K562 (cell line): ENCODE measurements around the gene STX1B. TPM values are rescaled to one million over a fixed set of nuclear protein-coding genes. Genes with fewer than 3 reads are reported as not detected.
A peak's percentile ranks its signal among the peaks of the same experiment; 100 is the strongest.

Experiments
- CREB1 ChIP-seq, 2 experiments: sonication (generic) in 1 of 2; formaldehyde crosslinking in 1 of 2; IDR thresholded peaks; 2 replicates each; pipeline versions ENCODE4 v1.6.1 to v1.8.0; 2012 to 2022; ENCODE audit warnings: inconsistent platforms in 1 of 2, mild to moderate bottlenecking in 1 of 2, missing genetic modification reagents in 1 of 2, moderate library complexity in 1 of 2
- EWSR1 ChIP-seq: fragments of 450-650 bp; IDR thresholded peaks from 2 replicates; pipeline ENCODE4 v1.6.1; 2018; ENCODE audit warnings: borderline replicate concordance, mild to moderate bottlenecking, low read depth, moderate library complexity; ENCODE audit not compliant: partially characterized antibody
- GTF2E2 ChIP-seq: fragments of 200-800 bp; sonication (Bioruptor generic); IDR thresholded peaks from 2 replicates; pipeline ENCODE4 v1.6.1; 2016; ENCODE audit warnings: missing genetic modification characterization, missing compliant biosample characterization
- MYC ChIP-seq, 2 experiments: fragments of 250-450 bp in 1 of 2; sonication (Bioruptor Pico) in 1 of 2; IDR thresholded peaks; 2 replicates each; pipeline versions ENCODE4 v1.5.1 to v1.6.1; 2012 to 2021; ENCODE audit warnings: low read depth in 2 of 2, borderline replicate concordance in 1 of 2, improper control_type of control experiment in 1 of 2, low read length in 1 of 2, mild to moderate bottlenecking in 1 of 2, moderate library complexity in 1 of 2
- NEUROD1 ChIP-seq: fragments of 150-350 bp; IDR thresholded peaks from 2 replicates; pipeline ENCODE4 v1.6.1; 2014; ENCODE audit warnings: borderline replicate concordance, low read length, low read depth; ENCODE audit not compliant: partially characterized antibody
- NFIC ChIP-seq: fragments of 450-650 bp; IDR thresholded peaks from 2 replicates; pipeline ENCODE4 v1.6.1; 2017; ENCODE audit warnings: mild to moderate bottlenecking, inconsistent platforms
- POLR2G ChIP-seq: fragments of 200-400 bp; formaldehyde crosslinking; IDR thresholded peaks from 2 replicates; pipeline ENCODE4 v1.6.1; 2017; ENCODE audit warnings: low read depth, mild to moderate bottlenecking, antibody characterized with exemption, low read length, moderate library complexity
- SIN3A ChIP-seq, 2 experiments: fragments of 150-350 bp in 1 of 2; IDR thresholded peaks; 2 replicates each; pipeline ENCODE4 v1.6.1; 2011 to 2016; ENCODE audit warnings: borderline replicate concordance in 2 of 2, low read depth in 2 of 2, low read length in 2 of 2, mild to moderate bottlenecking in 2 of 2, moderate library complexity in 2 of 2; ENCODE audit not compliant: control insufficient read depth in 1 of 2
- TBP ChIP-seq: optimal IDR thresholded peaks from 2 replicates; pipeline ENCODE3; 2011; ENCODE audit warnings: low read depth, low read length, improper control_type of control experiment
- ZNF766 ChIP-seq: fragments of 200-800 bp; sonication (Bioruptor generic); conservative IDR thresholded peaks from 2 replicates; pipeline ENCODE4 v1.6.1; 2016; ENCODE audit warnings: missing genetic modification characterization, missing compliant biosample characterization
- polyA plus RNA-seq, 8 experiments: library from polyadenylated mRNA; depleted of rRNA in 4 of 8; stranded (reverse) in 5 of 8; unstranded in 3 of 8; fragments of >200 nt; fragmentation: Nextera tagmentation in 2 of 8; fragmentation: Illumina TruSeq in 1 of 8; extraction: Ambion mirVana in 2 of 8; extraction: Trizol in 1 of 8; gene quantifications; 2 replicates each; pipeline versions ENCODE4 v1.2.1 to v1.2.3, GENCODE V29; 2011 to 2014; ENCODE audit warnings: inconsistent platforms in 1 of 8, missing spikeins in 1 of 8
- total RNA-seq, 7 experiments: library from RNA; depleted of rRNA in 6 of 7; stranded (reverse); fragments of >200 nt in 6 of 7; fragmentation: Illumina TruSeq in 2 of 7; extraction: Trizol in 2 of 7; gene quantifications; 2 replicates each; pipeline versions ENCODE4 v1.2.1 to v1.2.3, GENCODE V29; 2011 to 2021; ENCODE audit warnings: low replicate concordance in 1 of 7
- TF ChIP-seq, protein P1 (sequence below): sonication (generic); formaldehyde crosslinking; IDR thresholded peaks from 2 replicates; pipeline ENCODE4 v1.4.0; 2020; ENCODE audit warnings: mild to moderate bottlenecking, missing genetic modification reagents
- TF ChIP-seq, protein P2 (sequence below), 2 experiments: IDR thresholded peaks; 2 replicates each; pipeline ENCODE4 v1.6.1; 2011; ENCODE audit warnings: borderline replicate concordance in 1 of 2, control low read depth in 1 of 2, low read depth in 1 of 2, low read length in 1 of 2, mild to moderate bottlenecking in 1 of 2, mixed read lengths in 1 of 2, moderate library complexity in 1 of 2; ENCODE audit not compliant: insufficient read depth in 1 of 2, insufficient read length in 1 of 2, poor library complexity in 1 of 2, severe bottlenecking in 1 of 2; ENCODE audit errors: extremely low read depth in 1 of 2
- TF ChIP-seq, protein P3 (sequence below): fragments of 450-650 bp; formaldehyde crosslinking; IDR thresholded peaks from 2 replicates; pipeline ENCODE4 v1.4.0; 2020; ENCODE audit warnings: mild to moderate bottlenecking, moderate library complexity
- TF ChIP-seq, protein P4 (sequence below): fragments of 450-650 bp; IDR thresholded peaks from 2 replicates; pipeline ENCODE4 v1.6.1; 2018; ENCODE audit not compliant: partially characterized antibody

STX1B gene
- total and polyA plus RNA-seq, 9 of the 15 experiments (the other 6 are each of a cell fraction or from before 2014, with no cell fraction given): 0.07 to 2.5 (median 0.86) TPM

DNA sequence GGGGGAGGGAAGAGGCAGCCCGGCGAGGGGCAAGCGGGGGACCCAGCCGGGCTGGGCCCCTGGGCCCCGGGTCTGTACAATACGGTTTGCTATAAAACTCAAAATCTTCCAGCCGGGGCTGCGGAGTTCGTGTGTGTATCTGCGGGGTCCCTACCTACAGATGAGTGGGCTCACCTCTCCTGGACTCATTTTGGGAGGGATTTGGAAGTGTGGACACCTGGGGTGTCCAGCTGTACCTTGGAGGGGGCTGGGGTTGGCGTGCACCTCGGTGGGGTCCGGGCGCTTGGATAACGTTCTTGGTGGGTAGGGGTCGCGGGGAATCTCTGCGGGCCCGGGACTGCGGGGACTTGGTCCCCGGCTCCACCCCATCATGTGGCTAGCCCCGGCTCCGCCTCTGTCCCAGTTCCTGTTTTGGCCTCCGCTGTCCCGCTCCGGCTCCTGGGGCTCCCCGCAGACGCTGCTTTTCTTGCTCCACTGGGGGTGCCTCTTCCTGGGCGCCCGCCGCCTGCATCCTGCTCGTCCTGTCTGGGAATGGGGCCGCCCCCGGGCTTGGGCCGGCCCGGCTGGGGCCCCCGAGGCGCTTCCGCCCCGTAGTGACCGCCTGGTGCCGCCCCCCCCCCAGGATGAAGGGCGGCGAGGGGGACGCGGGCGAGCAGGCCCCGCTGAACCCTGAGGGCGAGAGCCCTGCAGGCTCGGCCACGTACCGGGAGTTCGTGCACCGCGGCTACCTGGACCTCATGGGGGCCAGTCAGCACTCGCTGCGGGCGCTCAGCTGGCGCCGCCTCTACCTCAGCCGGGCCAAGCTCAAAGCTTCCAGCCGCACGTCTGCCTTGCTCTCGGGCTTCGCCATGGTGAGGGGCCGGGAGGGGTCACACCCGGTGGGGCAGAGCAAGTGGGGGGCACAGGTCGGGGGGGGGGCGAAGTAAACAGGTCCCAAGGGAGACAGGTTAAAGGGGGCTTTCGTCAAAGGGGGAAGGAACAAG, 61.5 kb downstream of the STX1B start, which contains the start of gene ORAI3 (continued):
- TF ChIP-seq, protein P1, sequence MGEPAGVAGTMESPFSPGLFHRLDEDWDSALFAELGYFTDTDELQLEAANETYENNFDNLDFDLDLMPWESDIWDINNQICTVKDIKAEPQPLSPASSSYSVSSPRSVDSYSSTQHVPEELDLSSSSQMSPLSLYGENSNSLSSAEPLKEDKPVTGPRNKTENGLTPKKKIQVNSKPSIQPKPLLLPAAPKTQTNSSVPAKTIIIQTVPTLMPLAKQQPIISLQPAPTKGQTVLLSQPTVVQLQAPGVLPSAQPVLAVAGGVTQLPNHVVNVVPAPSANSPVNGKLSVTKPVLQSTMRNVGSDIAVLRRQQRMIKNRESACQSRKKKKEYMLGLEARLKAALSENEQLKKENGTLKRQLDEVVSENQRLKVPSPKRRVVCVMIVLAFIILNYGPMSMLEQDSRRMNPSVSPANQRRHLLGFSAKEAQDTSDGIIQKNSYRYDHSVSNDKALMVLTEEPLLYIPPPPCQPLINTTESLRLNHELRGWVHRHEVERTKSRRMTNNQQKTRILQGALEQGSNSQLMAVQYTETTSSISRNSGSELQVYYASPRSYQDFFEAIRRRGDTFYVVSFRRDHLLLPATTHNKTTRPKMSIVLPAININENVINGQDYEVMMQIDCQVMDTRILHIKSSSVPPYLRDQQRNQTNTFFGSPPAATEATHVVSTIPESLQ (CRISPR knock-in tag): 0 out of 2 replicates have a peak, but pooled peaks have one; percentile 56
- peak; percentile 53 for TF ChIP-seq MYC (IDR thresholded peaks at IDR 0.05; ENCODE audit: low read depth, low read length)
- peak; percentile 46; the same call in 1 of the 2 replicates for TF ChIP-seq MYC (CRISPR knock-in tag; IDR thresholded peaks at IDR 0.05; ENCODE audit: borderline replicate concordance, low read depth)
- TF ChIP-seq CREB1 (IDR thresholded peaks at IDR 0.05): no peak
- 0 out of 2 replicates have a peak, but pooled peaks have one; percentile 36 for TF ChIP-seq CREB1 (CRISPR knock-in tag; IDR thresholded peaks at IDR 0.05)
- peak; percentile 15 for TF ChIP-seq NEUROD1
- 0 out of 2 replicates have a peak, but pooled peaks have one; percentile 10 for TF ChIP-seq NFIC
- peak; percentile 12 for TF ChIP-seq TBP
- peak; percentile 93 for TF ChIP-seq POLR2G
- TF ChIP-seq, protein P2, sequence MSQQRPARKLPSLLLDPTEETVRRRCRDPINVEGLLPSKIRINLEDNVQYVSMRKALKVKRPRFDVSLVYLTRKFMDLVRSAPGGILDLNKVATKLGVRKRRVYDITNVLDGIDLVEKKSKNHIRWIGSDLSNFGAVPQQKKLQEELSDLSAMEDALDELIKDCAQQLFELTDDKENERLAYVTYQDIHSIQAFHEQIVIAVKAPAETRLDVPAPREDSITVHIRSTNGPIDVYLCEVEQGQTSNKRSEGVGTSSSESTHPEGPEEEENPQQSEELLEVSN (IDR thresholded peaks at IDR 0.05; ENCODE audit: borderline replicate concordance in 1 of 2, extremely low read depth in 1 of 2, insufficient read depth in 1 of 2, insufficient read length in 1 of 2, low read depth in 1 of 2, low read length in 1 of 2, poor library complexity in 1 of 2, severe bottlenecking in 1 of 2): peak in 1 of 2 experiments; percentile 9
- peak; percentile 19 to 61; a peak in 1 of 4 replicates for TF ChIP-seq SIN3A (IDR thresholded peaks at IDR 0.05; ENCODE audit: borderline replicate concordance in 2 of 2, control insufficient read depth in 1 of 2, low read depth in 2 of 2, low read length in 2 of 2)
- TF ChIP-seq, protein P3, sequence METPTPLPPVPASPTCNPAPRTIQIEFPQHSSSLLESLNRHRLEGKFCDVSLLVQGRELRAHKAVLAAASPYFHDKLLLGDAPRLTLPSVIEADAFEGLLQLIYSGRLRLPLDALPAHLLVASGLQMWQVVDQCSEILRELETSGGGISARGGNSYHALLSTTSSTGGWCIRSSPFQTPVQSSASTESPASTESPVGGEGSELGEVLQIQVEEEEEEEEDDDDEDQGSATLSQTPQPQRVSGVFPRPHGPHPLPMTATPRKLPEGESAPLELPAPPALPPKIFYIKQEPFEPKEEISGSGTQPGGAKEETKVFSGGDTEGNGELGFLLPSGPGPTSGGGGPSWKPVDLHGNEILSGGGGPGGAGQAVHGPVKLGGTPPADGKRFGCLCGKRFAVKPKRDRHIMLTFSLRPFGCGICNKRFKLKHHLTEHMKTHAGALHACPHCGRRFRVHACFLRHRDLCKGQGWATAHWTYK (CRISPR knock-in tag): 0 out of 2 replicates have a peak, but pooled peaks have one; percentile 34
- TF ChIP-seq, protein P4, sequence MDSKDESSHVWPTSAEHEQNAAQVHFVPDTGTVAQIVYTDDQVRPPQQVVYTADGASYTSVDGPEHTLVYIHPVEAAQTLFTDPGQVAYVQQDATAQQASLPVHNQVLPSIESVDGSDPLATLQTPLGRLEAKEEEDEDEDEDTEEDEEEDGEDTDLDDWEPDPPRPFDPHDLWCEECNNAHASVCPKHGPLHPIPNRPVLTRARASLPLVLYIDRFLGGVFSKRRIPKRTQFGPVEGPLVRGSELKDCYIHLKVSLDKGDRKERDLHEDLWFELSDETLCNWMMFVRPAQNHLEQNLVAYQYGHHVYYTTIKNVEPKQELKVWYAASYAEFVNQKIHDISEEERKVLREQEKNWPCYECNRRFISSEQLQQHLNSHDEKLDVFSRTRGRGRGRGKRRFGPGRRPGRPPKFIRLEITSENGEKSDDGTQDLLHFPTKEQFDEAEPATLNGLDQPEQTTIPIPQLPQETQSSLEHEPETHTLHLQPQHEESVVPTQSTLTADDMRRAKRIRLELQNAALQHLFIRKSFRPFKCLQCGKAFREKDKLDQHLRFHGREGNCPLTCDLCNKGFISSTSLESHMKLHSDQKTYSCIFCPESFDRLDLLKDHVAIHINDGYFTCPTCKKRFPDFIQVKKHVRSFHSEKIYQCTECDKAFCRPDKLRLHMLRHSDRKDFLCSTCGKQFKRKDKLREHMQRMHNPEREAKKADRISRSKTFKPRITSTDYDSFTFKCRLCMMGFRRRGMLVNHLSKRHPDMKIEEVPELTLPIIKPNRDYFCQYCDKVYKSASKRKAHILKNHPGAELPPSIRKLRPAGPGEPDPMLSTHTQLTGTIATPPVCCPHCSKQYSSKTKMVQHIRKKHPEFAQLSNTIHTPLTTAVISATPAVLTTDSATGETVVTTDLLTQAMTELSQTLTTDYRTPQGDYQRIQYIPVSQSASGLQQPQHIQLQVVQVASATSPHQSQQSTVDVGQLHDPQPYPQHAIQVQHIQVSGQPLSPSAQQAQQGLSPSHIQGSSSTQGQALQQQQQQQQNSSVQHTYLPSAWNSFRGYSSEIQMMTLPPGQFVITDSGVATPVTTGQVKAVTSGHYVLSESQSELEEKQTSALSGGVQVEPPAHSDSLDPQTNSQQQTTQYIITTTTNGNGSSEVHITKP: peak; percentile 72
- TF ChIP-seq ZNF766 (CRISPR knock-in tag): no peak
- peak; percentile 89 for TF ChIP-seq GTF2E2 (tag)
- TF ChIP-seq EWSR1: no peak
